Loucy (cell line): Measurements from ENCODE around the gene CNPY1.

Source experiments
- H2AFZ ChIP-seq: fragments of 200-600 bp; sonication (generic); 2 replicates; pipeline ENCODE4 v1.6.0; 2016; ENCODE audit warnings: antibody characterized with exemption, mild to moderate bottlenecking, low read length, moderate library complexity
- H3F3A ChIP-seq: fragments of 200-600 bp; 2 replicates; pipeline ENCODE4 v1.6.0; 2016; ENCODE audit warnings: antibody characterized with exemption, low read depth, mild to moderate bottlenecking
- H3K27me3 ChIP-seq: fragments of 200-600 bp; sonication (generic); 2 replicates; pipeline ENCODE4 v1.6.1; 2014; ENCODE audit warnings: low read length, mild to moderate bottlenecking; ENCODE audit not compliant: insufficient read depth, poor library complexity, severe bottlenecking
- H3K36me3 ChIP-seq: fragments of 200-600 bp; sonication (generic); 2 replicates; pipeline ENCODE4 v1.6.1; 2016; ENCODE audit warnings: low read length; ENCODE audit not compliant: insufficient read depth
- H3K4me1 ChIP-seq: fragments of 200-600 bp; sonication (generic); 2 replicates; pipeline ENCODE4 v1.5.1; 2014; ENCODE audit warnings: low read length, mild to moderate bottlenecking; ENCODE audit not compliant: insufficient read depth, poor library complexity, severe bottlenecking
- H3K4me2 ChIP-seq: fragments of 200-600 bp; sonication (generic); 2 replicates; pipeline ENCODE4 v1.6.0; 2014; ENCODE audit warnings: antibody characterized with exemption, low read length, low read depth, mild to moderate bottlenecking; ENCODE audit not compliant: poor library complexity, severe bottlenecking
- H3K4me3 ChIP-seq: fragments of 200-600 bp; sonication (generic); 2 replicates; pipeline ENCODE4 v1.5.1; 2014; ENCODE audit warnings: low read length, mild to moderate bottlenecking, mixed read lengths; ENCODE audit not compliant: poor library complexity, severe bottlenecking
- H3K79me2 ChIP-seq: fragments of 200-600 bp; sonication (generic); 2 replicates; pipeline ENCODE4 v1.6.1; 2014; ENCODE audit warnings: low read length; ENCODE audit not compliant: insufficient read depth
- H3K9ac ChIP-seq: fragments of 200-600 bp; sonication (generic); 2 replicates; pipeline ENCODE4 v1.6.0; 2014; ENCODE audit warnings: mild to moderate bottlenecking, low read depth, low read length, moderate library complexity; ENCODE audit not compliant: poor library complexity, severe bottlenecking
- H3K9me2 ChIP-seq: fragments of 200-600 bp; sonication (generic); replicated peaks from 2 replicates; pipeline ENCODE4 v1.6.1; 2016; ENCODE audit warnings: low read depth, low read length, mixed read lengths
- H3K9me3 ChIP-seq: fragments of 200-600 bp; sonication (generic); 2 replicates; pipeline ENCODE4 v1.6.1; 2014; ENCODE audit warnings: mild to moderate bottlenecking, antibody characterized with exemption, low read length, low read depth; ENCODE audit not compliant: insufficient read depth
- H4K20me1 ChIP-seq: fragments of 200-600 bp; sonication (generic); 2 replicates; pipeline ENCODE4 v1.6.0; 2014; ENCODE audit warnings: antibody characterized with exemption, low read length, mild to moderate bottlenecking; ENCODE audit not compliant: insufficient read depth, poor library complexity, severe bottlenecking
- EZH2phosphoT487 ChIP-seq: fragments of 200-600 bp; IDR thresholded peaks from 2 replicates; pipeline ENCODE4 v1.6.1; 2018; ENCODE audit warnings: antibody characterized with exemption, mild to moderate bottlenecking, moderate library complexity, borderline replicate concordance
- TF ChIP-seq, protein P1 (sequence below): fragments of 200-600 bp; sonication (generic); conservative IDR thresholded peaks from 2 replicates; pipeline ENCODE4 v1.5.1; 2014; ENCODE audit warnings: mild to moderate bottlenecking, antibody characterized with exemption, low read length

CNPY1 gene

GRCh38 chr7:155581954-155582353 is 35.6 kb upstream of the CNPY1 start:
- H2AFZ ChIP-seq = no peak overlapping the region
- H4K20me1 ChIP-seq = no peaks in the 10 kb centered on the region
- TF ChIP-seq, protein P1, sequence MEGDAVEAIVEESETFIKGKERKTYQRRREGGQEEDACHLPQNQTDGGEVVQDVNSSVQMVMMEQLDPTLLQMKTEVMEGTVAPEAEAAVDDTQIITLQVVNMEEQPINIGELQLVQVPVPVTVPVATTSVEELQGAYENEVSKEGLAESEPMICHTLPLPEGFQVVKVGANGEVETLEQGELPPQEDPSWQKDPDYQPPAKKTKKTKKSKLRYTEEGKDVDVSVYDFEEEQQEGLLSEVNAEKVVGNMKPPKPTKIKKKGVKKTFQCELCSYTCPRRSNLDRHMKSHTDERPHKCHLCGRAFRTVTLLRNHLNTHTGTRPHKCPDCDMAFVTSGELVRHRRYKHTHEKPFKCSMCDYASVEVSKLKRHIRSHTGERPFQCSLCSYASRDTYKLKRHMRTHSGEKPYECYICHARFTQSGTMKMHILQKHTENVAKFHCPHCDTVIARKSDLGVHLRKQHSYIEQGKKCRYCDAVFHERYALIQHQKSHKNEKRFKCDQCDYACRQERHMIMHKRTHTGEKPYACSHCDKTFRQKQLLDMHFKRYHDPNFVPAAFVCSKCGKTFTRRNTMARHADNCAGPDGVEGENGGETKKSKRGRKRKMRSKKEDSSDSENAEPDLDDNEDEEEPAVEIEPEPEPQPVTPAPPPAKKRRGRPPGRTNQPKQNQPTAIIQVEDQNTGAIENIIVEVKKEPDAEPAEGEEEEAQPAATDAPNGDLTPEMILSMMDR = no peak
- no peak for TF ChIP-seq EZH2phosphoT487
- H3F3A ChIP-seq = no peaks in the 10 kb centered on the region
- no peak overlapping the region for H3K9ac ChIP-seq
- no peak overlapping the region for H3K4me2 ChIP-seq
- no peaks in the 10 kb centered on the region for H3K9me3 ChIP-seq
- H3K4me1 ChIP-seq = no peaks in the 10 kb centered on the region
- no peaks in the 10 kb centered on the region for H3K9me2 ChIP-seq
- no peaks in the 10 kb centered on the region for H3K79me2 ChIP-seq
- no peaks in the 10 kb centered on the region for H3K27me3 ChIP-seq
- H3K36me3 ChIP-seq = no peaks in the 10 kb centered on the region
- H3K4me3 ChIP-seq = no peak overlapping the region

DNA sequence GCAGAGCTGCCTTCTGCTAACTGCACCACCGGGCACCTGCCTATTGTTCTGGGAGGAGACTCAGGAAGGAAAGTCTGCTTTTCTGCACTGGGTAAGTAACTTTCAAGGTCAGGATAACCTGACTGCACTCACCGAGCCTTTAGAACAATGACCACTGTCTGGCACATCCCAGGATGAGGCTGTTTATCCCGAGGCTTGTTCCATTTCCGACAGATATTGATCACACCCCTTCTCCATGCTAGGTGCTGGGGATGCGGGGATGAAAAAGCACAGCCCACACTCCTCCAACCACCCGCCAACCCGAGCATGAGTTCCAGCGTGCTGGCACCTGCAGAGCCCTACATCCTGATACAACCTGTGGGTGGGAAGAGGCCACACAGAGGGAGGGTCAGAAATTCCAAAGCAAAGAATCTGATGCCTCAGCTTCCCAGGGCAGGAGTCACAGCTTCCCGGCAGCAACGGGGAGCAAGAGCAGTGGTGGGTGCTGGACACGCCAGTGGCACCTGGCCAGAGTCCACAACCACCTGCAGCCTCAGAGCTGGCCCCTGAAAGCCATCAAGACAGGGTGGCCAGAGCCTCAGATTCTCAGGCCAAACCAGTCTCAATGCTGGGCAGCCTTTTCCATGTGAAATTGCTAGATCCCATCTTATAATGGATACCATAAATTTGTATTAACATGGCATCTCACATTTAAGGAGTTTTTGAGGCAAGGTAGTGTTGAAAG is 34.9 kb upstream of the CNPY1 start:
- Histone ChIP-seq H3K9me2 (no peaks in the 10 kb centered on the region), H3K4me3 (no peak overlapping the region), H3K4me2 (no peak overlapping the region), H3K36me3 (no peaks in the 10 kb centered on the region), H3K9ac (no peak overlapping the region), H3F3A (no peaks in the 10 kb centered on the region), H3K4me1 (no peaks in the 10 kb centered on the region), H2AFZ (no peak overlapping the region), H3K79me2 (no peaks in the 10 kb centered on the region), H3K27me3 (no peaks in the 10 kb centered on the region), H4K20me1 (no peaks in the 10 kb centered on the region), H3K9me3 (no peaks in the 10 kb centered on the region)
- TF ChIP-seq, protein P1 = no peak
- no peak for TF ChIP-seq EZH2phosphoT487

DNA sequence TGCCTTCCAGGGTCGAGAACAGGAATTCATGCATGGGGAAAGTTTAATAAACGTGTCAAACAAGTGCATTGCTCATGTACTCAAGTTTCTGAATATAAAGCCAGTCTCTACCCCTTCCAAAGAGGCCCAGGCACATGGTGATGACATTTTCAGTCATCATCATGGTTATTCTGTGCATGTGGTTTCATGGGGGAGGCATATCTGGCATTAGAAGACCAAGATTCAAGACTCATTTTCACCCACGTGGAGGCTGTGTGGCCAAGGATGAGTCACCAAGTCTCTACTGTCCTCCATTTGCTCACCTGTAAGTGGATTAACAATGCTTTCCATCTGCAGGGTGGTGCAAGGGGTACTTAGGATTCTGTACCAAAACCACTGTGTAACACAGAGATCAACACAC is 34.0 kb upstream of the CNPY1 start:
- no peaks in the 10 kb centered on the region for H3K27me3 ChIP-seq
- H4K20me1 ChIP-seq = no peaks in the 10 kb centered on the region
- H3F3A ChIP-seq = no peaks in the 10 kb centered on the region
- no peak overlapping the region for H2AFZ ChIP-seq
- H3K4me1 ChIP-seq = no peaks in the 10 kb centered on the region
- H3K9ac ChIP-seq = no peak overlapping the region
- H3K79me2 ChIP-seq = no peaks in the 10 kb centered on the region
- H3K4me3 ChIP-seq = no peak overlapping the region
- no peaks in the 10 kb centered on the region for H3K9me2 ChIP-seq
- no peak for TF ChIP-seq EZH2phosphoT487
- TF ChIP-seq, protein P1 = no peak
- no peaks in the 10 kb centered on the region for H3K36me3 ChIP-seq
- no peaks in the 10 kb centered on the region for H3K9me3 ChIP-seq
- H3K4me2 ChIP-seq = no peak overlapping the region
